H1 (cell line): ENCODE results near the gene PGAM2. TPM values are rescaled to one million over a fixed set of nuclear protein-coding genes. Genes with fewer than 3 reads are reported as not detected.
"Not testable (repeated sequence)": the region's sequence is repeated elsewhere in the genome, so short reads cannot be mapped to it uniquely, and the experiment has no call there.

Experiments
- CTCF ChIA-PET: fragments of 300-600 bp; sonication (Branson Sonifier 250); formaldehyde crosslinking; loops from one replicate; lab custom pipeline; 2021; ENCODE audit not compliant: partially characterized antibody; lab: Charles Lee
- POLR2A ChIA-PET: fragments of 300-600 bp; sonication (Branson Sonifier 250); formaldehyde crosslinking; loops from one replicate; lab custom pipeline; 2021; ENCODE audit warnings: inconsistent platforms; ENCODE audit not compliant: partially characterized antibody; lab: Charles Lee
- DNase-seq, 2 experiments: peaks; one replicate each; pipeline versions ENCODE4 v3.0.0 to v3.0.0-alpha.2; 2010 to 2022; ENCODE audit warnings: low spot score in 2 of 2, low read depth in 1 of 2, mixed read lengths in 1 of 2
- FAIRE-seq: peaks from 2 replicates; lab custom pipeline; 2011; peaks lifted over from hg19 to GRCh38; lab: Jason Lieb, UNC
- H2AFZ ChIP-seq: 2 replicates; pipeline ENCODE4 v1.8.1; 2012; ENCODE audit warnings: low read length, inconsistent platforms
- H2AK5ac ChIP-seq: 2 replicates; pipeline ENCODE4 v1.6.1; 2013; ENCODE audit warnings: low read depth, low read length
- H2BK120ac ChIP-seq: replicated peaks from 2 replicates; pipeline ENCODE3; 2013; ENCODE audit warnings: low read depth, low read length, inconsistent platforms
- H2BK12ac ChIP-seq: 2 replicates; pipeline ENCODE4 v1.6.1; 2013; ENCODE audit warnings: low read depth, low read length
- H2BK15ac ChIP-seq: 2 replicates; pipeline ENCODE4 v1.6.1; 2013; ENCODE audit warnings: low read length
- H2BK20ac ChIP-seq: 2 replicates; pipeline ENCODE4 v1.6.1; 2013; ENCODE audit warnings: low read length
- H2BK5ac ChIP-seq: 2 replicates; pipeline ENCODE4 v1.6.1; 2013; ENCODE audit warnings: low read depth, low read length
- H3K14ac ChIP-seq: 2 replicates; pipeline ENCODE4 v1.6.1; 2013; ENCODE audit warnings: inconsistent platforms; ENCODE audit not compliant: insufficient read length
- H3K18ac ChIP-seq: 2 replicates; pipeline ENCODE4 v1.6.1; 2013; ENCODE audit warnings: low read length; ENCODE audit errors: extremely low read depth
- H3K23ac ChIP-seq: 2 replicates; pipeline ENCODE4 v1.6.1; 2013; ENCODE audit warnings: inconsistent platforms; ENCODE audit not compliant: insufficient read length
- H3K23me2 ChIP-seq: 2 replicates; pipeline ENCODE4 v1.6.1; 2013; ENCODE audit warnings: low read depth, low read length
- H3K27ac ChIP-seq: 2 replicates; pipeline ENCODE4 v1.6.1; 2011; ENCODE audit warnings: low read depth, low read length, inconsistent platforms
- H3K27me3 ChIP-seq, 4 experiments: replicated peaks in 1 of 4; 1 replicate in 1 of 4; 2 replicates in 3 of 4; pipeline versions ENCODE4 v1.6.1 to v1.8.1; 2011 to 2013; ENCODE audit warnings: low read length in 3 of 4, mild to moderate bottlenecking in 3 of 4, inconsistent platforms in 2 of 4, mixed read lengths in 2 of 4, moderate library complexity in 1 of 4; ENCODE audit not compliant: control insufficient read depth in 3 of 4, insufficient read depth in 3 of 4; ENCODE audit errors: extremely low read depth in 1 of 4
- H3K36me3 ChIP-seq, 4 experiments: 2 replicates each; pipeline versions ENCODE4 v1.6.1 to v1.8.1; 2011 to 2013; ENCODE audit warnings: mild to moderate bottlenecking in 4 of 4, low read length in 3 of 4, moderate library complexity in 2 of 4, control low read depth in 1 of 4, inconsistent platforms in 1 of 4; ENCODE audit not compliant: insufficient read depth in 4 of 4, control insufficient read depth in 2 of 4
- H3K4ac ChIP-seq: replicated peaks from 2 replicates; pipeline ENCODE3; 2013; ENCODE audit warnings: low read length, low read depth, mixed read lengths, inconsistent platforms; ENCODE audit not compliant: insufficient read length
- H3K4me1 ChIP-seq, 4 experiments: replicated peaks in 1 of 4; 1 replicate in 1 of 4; 2 replicates in 3 of 4; pipeline versions ENCODE4 v1.6.1 to v1.8.1; 2011 to 2013; ENCODE audit warnings: low read length in 3 of 4, inconsistent platforms in 2 of 4, mixed read lengths in 1 of 4; ENCODE audit not compliant: insufficient read depth in 4 of 4, control insufficient read depth in 3 of 4
- H3K4me2 ChIP-seq, 2 experiments: 2 replicates each; pipeline versions ENCODE4 v1.6.1 to v1.8.1; 2011 to 2013; ENCODE audit warnings: low read depth in 2 of 2, low read length in 2 of 2, control low read depth in 1 of 2, inconsistent platforms in 1 of 2, mild to moderate bottlenecking in 1 of 2; ENCODE audit not compliant: insufficient read depth in 1 of 2
- H3K4me3 ChIP-seq, 4 experiments: fragments of 200-600, 300-600 bp in 1 of 4; sonication (generic), shearing (Covaris generic), sonication (Bioruptor Twin) in 1 of 4; 2 replicates each; pipeline versions ENCODE4 v1.5.1 to v1.8.1; 2011 to 2016; ENCODE audit warnings: low read length in 4 of 4, low read depth in 3 of 4, control low read depth in 2 of 4, inconsistent platforms in 2 of 4, mild to moderate bottlenecking in 2 of 4, mixed read lengths in 1 of 4, moderate library complexity in 1 of 4; ENCODE audit not compliant: insufficient read depth in 2 of 4; ENCODE audit errors: extremely low read depth in 1 of 4
- H3K56ac ChIP-seq: replicated peaks from 2 replicates; pipeline ENCODE3; 2013; ENCODE audit warnings: low read depth, mild to moderate bottlenecking, mixed read lengths, low read length, inconsistent platforms; ENCODE audit not compliant: insufficient read length
- H3K79me1 ChIP-seq: 2 replicates; pipeline ENCODE4 v1.6.1; 2013; ENCODE audit warnings: low read depth, low read length, control low read depth
- H3K79me2 ChIP-seq, 2 experiments: 2 replicates each; pipeline versions ENCODE4 v1.6.1 to v1.8.1; 2012 to 2013; ENCODE audit warnings: low read length in 2 of 2, mild to moderate bottlenecking in 2 of 2, inconsistent platforms in 1 of 2; ENCODE audit not compliant: insufficient read depth in 2 of 2, control insufficient read depth in 1 of 2
- H3K9ac ChIP-seq, 4 experiments: replicated peaks in 1 of 4; 1 replicate in 1 of 4; 2 replicates in 3 of 4; pipeline versions ENCODE4 v1.6.1 to v1.8.1; 2011 to 2013; ENCODE audit warnings: low read depth in 3 of 4, low read length in 3 of 4, control low read depth in 2 of 4, mild to moderate bottlenecking in 2 of 4, moderate library complexity in 2 of 4, inconsistent platforms in 1 of 4; ENCODE audit errors: extremely low read depth in 1 of 4
- H3K9me3 ChIP-seq, 2 experiments: 2 replicates each; pipeline versions ENCODE4 v1.6.1 to v1.8.1; 2012 to 2013; ENCODE audit warnings: mild to moderate bottlenecking in 2 of 2, moderate library complexity in 2 of 2, control low read depth in 1 of 2, inconsistent platforms in 1 of 2, low read depth in 1 of 2, low read length in 1 of 2, mixed read lengths in 1 of 2; ENCODE audit not compliant: insufficient read depth in 2 of 2
- H4K20me1 ChIP-seq, 2 experiments: replicated peaks in 1 of 2; 2 replicates each; pipeline versions ENCODE3 to v1.8.1; 2011 to 2013; ENCODE audit warnings: inconsistent platforms in 2 of 2, low read length in 2 of 2, mild to moderate bottlenecking in 1 of 2; ENCODE audit not compliant: insufficient read depth in 2 of 2, control insufficient read depth in 1 of 2
- H4K5ac ChIP-seq: 2 replicates; pipeline ENCODE4 v1.6.1; 2013; ENCODE audit warnings: low read length, low read depth, mixed read lengths, inconsistent platforms; ENCODE audit not compliant: insufficient read length
- H4K8ac ChIP-seq: 2 replicates; pipeline ENCODE4 v1.8.0; 2013; ENCODE audit warnings: mild to moderate bottlenecking, moderate library complexity, low read length, inconsistent platforms; ENCODE audit not compliant: insufficient read depth; ENCODE audit errors: extremely low read depth
- H4K91ac ChIP-seq: replicated peaks from 2 replicates; pipeline ENCODE3; 2013; ENCODE audit warnings: low read length, mixed read lengths, inconsistent platforms; ENCODE audit not compliant: insufficient read length
- WGBS, 2 experiments: shearing (Covaris generic) in 1 of 2; methylation state at CpG; one replicate each; pipeline versions ENCODE4 v1.1.6 to v1.1.7; 2013 to 2015; ENCODE audit warnings: low lambda C conversion rate in 2 of 2, mixed read lengths in 2 of 2, inconsistent platforms in 1 of 2, low coverage in 1 of 2, missing lambda C conversion rate in 1 of 2; ENCODE audit not compliant: insufficient replicate concordance in 2 of 2, insufficient coverage in 1 of 2, insufficient read length in 1 of 2; ENCODE audit errors: extremely low coverage in 1 of 2, missing lambda C conversion rate in 1 of 2; 5-methylcytosine and 5-hydroxymethylcytosine counted together
- polyA plus RNA-seq, 7 experiments: library from polyadenylated mRNA; depleted of rRNA in 3 of 7; stranded (reverse) in 5 of 7; unstranded in 2 of 7; fragments of >200 nt in 5 of 7; fragments of 200-250 nt in 2 of 7; gene quantifications; 1 replicate in 5 of 7; 2 replicates in 1 of 7; 4 replicates in 1 of 7; pipeline versions ENCODE4 v1.2.1 to v1.2.3, GENCODE V29; 2011 to 2013; ENCODE audit warnings: missing spikeins in 2 of 7, mixed read lengths in 2 of 7
- total RNA-seq: library from RNA; stranded (reverse); fragmentation: NEBNext Ultra II Directional; extraction: Animal tissue kit (Norgen Biotek cat#: 25700); gene quantifications from 2 replicates; pipeline ENCODE4 v1.2.1, GENCODE V29; 2021

The PGAM2 gene
- total and polyA plus RNA-seq, 2 of the 8 experiments (the other 6 are each of a cell fraction or from before 2014, with no cell fraction given) = 2.1 to 2.9 TPM

DNA sequence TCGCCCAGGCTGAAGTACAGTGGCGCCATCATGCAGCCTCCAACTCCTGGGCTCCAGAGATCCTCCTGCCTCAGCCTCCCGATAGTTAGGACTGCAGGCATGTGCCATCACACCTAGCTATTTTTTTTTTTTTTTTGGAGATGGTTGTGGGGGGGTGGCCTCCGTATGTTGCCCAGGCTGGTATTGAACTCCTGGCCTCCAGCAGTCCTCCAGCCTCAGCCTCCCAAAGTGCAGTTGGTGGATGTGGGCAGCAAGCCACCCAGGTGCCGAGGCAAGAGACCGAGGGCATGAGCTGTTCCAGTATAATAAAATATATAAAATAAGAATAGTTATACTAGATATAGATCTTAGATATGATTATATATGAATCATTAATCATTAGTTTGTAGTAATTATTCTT is 45.5 kb downstream of the PGAM2 start:
- not testable (repeated sequence) for H2AK5ac ChIP-seq, H3K4me2 ChIP-seq, H3K9ac ChIP-seq, H3K79me1 ChIP-seq, H2BK5ac ChIP-seq, H3K9me3 ChIP-seq, H3K4me1 ChIP-seq, H3K23ac ChIP-seq, H4K91ac ChIP-seq, H3K56ac ChIP-seq, H2BK15ac ChIP-seq, H3K18ac ChIP-seq, H3K36me3 ChIP-seq, DNase-seq, H3K27ac ChIP-seq, H3K79me2 ChIP-seq, H2AFZ ChIP-seq, FAIRE-seq, H2BK20ac ChIP-seq, H3K27me3 ChIP-seq, H4K20me1 ChIP-seq, H3K23me2 ChIP-seq, H4K5ac ChIP-seq, H2BK12ac ChIP-seq, H3K4me3 ChIP-seq, H2BK120ac ChIP-seq, H3K4ac ChIP-seq, H4K8ac ChIP-seq, H3K14ac ChIP-seq
- POLR2A ChIA-PET = interaction anchor here (0.6 kb wide), 1 partner anchor 119 kb away, joined by 3 read pairs; no protein-coding TSS in a partner anchor
- 82% methylated on average over 5 of the region's 6 CpGs; no CpG with 5 or more reads in 1 of the 2 experiments for WGBS, 2 experiments
- CTCF ChIA-PET = interaction anchor here (0.7 to 1.8 kb wide), 5 partner anchors 24 to 103 kb away, joined by 3 to 9 read pairs (median 5); partner anchors contain the start of gene DBNL
